Activated CD4-positive, alpha-beta T cell treated with anti-CD3 and anti-CD28 coated beads, Interleukin-2, amount 10 ng/mL, durations not matched to agents 7 days and 5 days (primary cell): Measurements from ENCODE around the gene RBMY1J. TPM values are rescaled to one million over a fixed set of nuclear protein-coding genes. Genes with fewer than 3 reads are reported as not detected.
"Not testable (repeated sequence)": the region's sequence is repeated elsewhere in the genome, so short reads cannot be mapped to it uniquely, and the experiment has no call there.

Experiments used
- CTCF ChIA-PET: fragments of 350-600 bp; sonication (Branson Sonifier 250); formaldehyde crosslinking; loops from one replicate; lab custom pipeline; 2021; ENCODE audit warnings: antibody characterized with exemption; lab: Charles Lee
- POLR2A ChIA-PET: fragments of 350-600 bp; sonication (Branson Sonifier 250); formaldehyde crosslinking; loops from one replicate; lab custom pipeline; 2021; ENCODE audit warnings: antibody characterized with exemption; lab: Charles Lee
- DNase-seq: peaks from one replicate; pipeline ENCODE4 v3.0.0-alpha.2; 2020
- H3K27ac Mint-ChIP-seq: one replicate; pipeline ENCODE4 v1.8.0; 2021; ENCODE audit warnings: mild to moderate bottlenecking, moderate library complexity, mixed read lengths
- H3K27me3 Mint-ChIP-seq: one replicate; pipeline ENCODE4 v1.8.0; 2021; ENCODE audit warnings: mixed read lengths
- H3K36me3 Mint-ChIP-seq: one replicate; pipeline ENCODE4 v1.8.0; 2021; ENCODE audit warnings: low read depth, mixed read lengths
- H3K4me1 Mint-ChIP-seq: one replicate; pipeline ENCODE4 v1.8.0; 2021; ENCODE audit warnings: mixed read lengths
- H3K4me3 Mint-ChIP-seq: one replicate; pipeline ENCODE4 v1.8.0; 2021; ENCODE audit warnings: mild to moderate bottlenecking, moderate library complexity, mixed read lengths
- H3K9me3 Mint-ChIP-seq: one replicate; pipeline ENCODE4 v1.8.0; 2021; ENCODE audit warnings: mixed read lengths
- total RNA-seq, 2 experiments: library from RNA; stranded (reverse); gene quantifications; one replicate each; pipeline ENCODE4 v1.2.3, GENCODE V29; 2021

RBMY1J gene
- total RNA-seq = not detected

- H3K27me3 Mint-ChIP-seq, H3K9me3 Mint-ChIP-seq, CTCF ChIA-PET, POLR2A ChIA-PET, H3K4me1 Mint-ChIP-seq, H3K27ac Mint-ChIP-seq, DNase-seq, H3K4me3 Mint-ChIP-seq, H3K36me3 Mint-ChIP-seq: not testable (repeated sequence)
These were observed at the start of gene RBMY1J for GRCh38 chrY:22403110-22403509. TSS of gene RBMY1J (plus strand) at chrY:22403410. CDS start at chrY:22405448, 2,038 bp downstream.

GRCh38 chrY:22367416-22367815, 35.8 kb upstream of the RBMY1J start:
- H3K27me3 Mint-ChIP-seq = no peaks in the 10 kb centered on the region
- POLR2A ChIA-PET = no interaction called here
- CTCF ChIA-PET = no interaction called here
- H3K4me1 Mint-ChIP-seq = no peaks in the 10 kb centered on the region
- no peaks in the 10 kb centered on the region for H3K36me3 Mint-ChIP-seq
- DNase-seq = no peak
- no peaks in the 10 kb centered on the region for H3K9me3 Mint-ChIP-seq
- no peak overlapping the region for H3K4me3 Mint-ChIP-seq
- H3K27ac Mint-ChIP-seq = no peak overlapping the region

DNA sequence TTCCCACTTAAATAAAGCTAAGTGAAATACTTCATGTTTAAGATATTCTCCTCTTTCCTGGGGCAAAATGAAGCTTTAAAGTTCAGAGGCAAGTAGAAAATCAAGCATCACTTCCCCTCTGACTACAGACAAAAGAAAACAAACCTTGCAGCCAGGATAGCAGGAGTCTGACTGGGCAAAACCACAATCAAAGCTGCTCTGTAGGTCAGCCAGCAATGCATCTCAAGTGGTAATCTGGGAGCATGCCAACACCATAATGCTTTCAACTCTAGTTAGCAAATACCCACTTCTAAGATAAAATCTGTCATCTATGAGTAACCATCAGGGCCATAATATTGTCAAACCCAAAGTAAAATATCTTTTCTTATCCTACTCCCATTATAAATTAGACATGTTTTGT, 32.6 kb upstream of the RBMY1J start:
- Mint-ChIP-seq H3K36me3 (no peaks in the 10 kb centered on the region), H3K27me3 (no peaks in the 10 kb centered on the region), H3K4me1 (no peaks in the 10 kb centered on the region), H3K27ac (no peak overlapping the region), H3K4me3 (no peak overlapping the region), H3K9me3 (no peaks in the 10 kb centered on the region)
- no peak for DNase-seq
- CTCF ChIA-PET = no interaction called here
- POLR2A ChIA-PET = no interaction called here

- H3K4me1 Mint-ChIP-seq = no peaks in the 10 kb centered on the region
- no peaks in the 10 kb centered on the region for H3K36me3 Mint-ChIP-seq
- POLR2A ChIA-PET = no interaction called here
- H3K27me3 Mint-ChIP-seq = no peaks in the 10 kb centered on the region
- H3K27ac Mint-ChIP-seq = no peak overlapping the region
- no peaks in the 10 kb centered on the region for H3K9me3 Mint-ChIP-seq
- H3K4me3 Mint-ChIP-seq = no peak overlapping the region
- CTCF ChIA-PET = no interaction called here
- no peak for DNase-seq
These were observed 29.7 kb upstream of the RBMY1J start for GRCh38 chrY:22373494-22373893.

DNA sequence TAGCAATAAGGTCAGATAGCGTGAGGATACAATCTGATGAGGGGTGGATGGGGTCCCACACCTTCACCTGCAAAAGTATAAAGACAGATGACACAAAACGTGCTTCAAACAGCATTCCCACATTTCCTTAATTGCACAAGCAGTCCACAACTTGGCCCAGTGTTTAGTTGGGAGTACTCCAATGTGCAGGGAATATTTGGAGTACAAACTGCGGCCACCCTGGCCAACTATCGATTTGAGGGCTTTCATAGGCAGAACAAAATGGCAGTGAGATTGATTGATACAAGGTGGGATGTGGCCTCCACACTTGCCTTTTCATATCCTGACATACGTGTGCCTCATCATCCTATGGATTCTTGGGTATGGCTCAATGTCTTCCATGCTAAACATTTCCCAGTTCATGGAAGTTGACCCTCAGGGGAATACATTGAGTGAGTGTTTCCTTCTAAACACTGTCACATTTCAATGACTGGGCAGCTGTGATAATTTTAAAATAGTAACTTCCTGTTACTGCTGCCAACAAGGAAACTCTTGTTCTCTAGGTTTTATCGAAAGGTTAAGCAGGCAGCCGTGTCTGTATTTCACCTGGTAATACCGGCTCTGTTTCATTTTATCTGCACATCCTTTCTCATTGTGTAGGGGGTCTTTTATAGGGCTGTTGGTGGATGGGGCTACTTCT, 41.6 kb downstream of the RBMY1J start:
- H3K4me1 Mint-ChIP-seq, POLR2A ChIA-PET, DNase-seq, H3K27ac Mint-ChIP-seq, H3K9me3 Mint-ChIP-seq, CTCF ChIA-PET, H3K4me3 Mint-ChIP-seq, H3K36me3 Mint-ChIP-seq, H3K27me3 Mint-ChIP-seq: not testable (repeated sequence)

DNA sequence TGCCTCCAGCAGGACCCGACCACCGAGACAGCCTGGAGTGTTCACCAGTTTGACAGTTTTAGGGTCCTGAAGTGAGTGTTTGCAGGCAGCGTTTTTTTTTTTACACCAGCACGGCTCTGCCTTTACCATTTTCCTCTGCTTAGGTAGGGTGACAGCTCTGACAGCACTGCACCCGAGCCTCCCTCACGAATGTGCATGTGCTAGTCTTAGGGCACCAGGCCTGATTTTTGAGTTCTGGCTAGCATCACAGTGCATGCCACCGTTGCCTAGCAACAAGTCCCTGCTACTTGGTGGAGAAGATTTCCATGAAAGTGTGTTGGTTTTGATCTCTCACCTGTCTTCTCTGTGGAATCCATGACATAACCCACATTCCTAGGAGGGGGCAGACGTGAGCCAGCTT, 52.3 kb downstream of the RBMY1J start:
- H3K4me1 Mint-ChIP-seq, H3K27ac Mint-ChIP-seq, DNase-seq, H3K27me3 Mint-ChIP-seq, H3K4me3 Mint-ChIP-seq, POLR2A ChIA-PET, H3K9me3 Mint-ChIP-seq, CTCF ChIA-PET, H3K36me3 Mint-ChIP-seq: not testable (repeated sequence)

- H3K27me3 Mint-ChIP-seq, H3K9me3 Mint-ChIP-seq, H3K4me1 Mint-ChIP-seq, H3K27ac Mint-ChIP-seq, DNase-seq, H3K36me3 Mint-ChIP-seq, H3K4me3 Mint-ChIP-seq, CTCF ChIA-PET, POLR2A ChIA-PET: not testable (repeated sequence)
These were observed 58.8 kb downstream of the RBMY1J start for GRCh38 chrY:22461962-22462361.

Other genes starting within 250 kb of the RBMY1J start
- not detected for gene RBMY1F, start 220.5 kb upstream of the RBMY1J start, total RNA-seq